ENCODE measurements around the gene RFT1. TPM values are rescaled to one million over a fixed set of nuclear protein-coding genes. Genes with fewer than 3 reads are reported as not detected.

RFT1 gene
- total RNA-seq, 3 donors from 2014 or later: 14.7 to 18.7 (median 15.2) TPM

- H3K4me1 ChIP-seq (ENCODE audit: low read depth): no peaks in the 10 kb centered on the region
- H3K4me3 ChIP-seq: no peak overlapping the region
- H3K36me3 ChIP-seq (ENCODE audit: low read depth): no peaks in the 10 kb centered on the region
- ATAC-seq: no peak
- DNase-seq: no peak
- no peak for TF ChIP-seq CTCF (IDR thresholded peaks at IDR 0.05)
- intact Hi-C loops (cut with DNase I, micrococcal nuclease): no loop called here
- H3K9me3 ChIP-seq: no peaks in the 10 kb centered on the region
Observed at GRCh38 chr3:53079791-53080555, 50.3 kb downstream of the RFT1 start.

GRCh38 chr3:53079147-53079546, 51.1 kb downstream of the RFT1 start:
- H3K9me3 ChIP-seq: no peaks in the 10 kb centered on the region
- H3K4me1 ChIP-seq (ENCODE audit: low read depth): no peaks in the 10 kb centered on the region
- no peak overlapping the region for H3K4me3 ChIP-seq
- no peaks in the 10 kb centered on the region for H3K36me3 ChIP-seq (ENCODE audit: low read depth)
- intact Hi-C loops (cut with DNase I, micrococcal nuclease): no loop called here
- ATAC-seq (no peak), DNase-seq (no peak)
- TF ChIP-seq CTCF (IDR thresholded peaks at IDR 0.05): no peak

GRCh38 chr3:53078656-53079055, 51.6 kb downstream of the RFT1 start:
- intact Hi-C loops (cut with DNase I, micrococcal nuclease): no loop called here
- no peak for DNase-seq
- no peaks in the 10 kb centered on the region for H3K36me3 ChIP-seq (ENCODE audit: low read depth)
- peaks cover under 1% of the 10 kb centered on the region for H3K4me1 ChIP-seq (ENCODE audit: low read depth)
- no peak for TF ChIP-seq CTCF (IDR thresholded peaks at IDR 0.05)
- no peak overlapping the region for H3K4me3 ChIP-seq
- no peak for ATAC-seq
- H3K9me3 ChIP-seq: no peaks in the 10 kb centered on the region

GRCh38 chr3:53077476-53078220, 52.6 kb downstream of the RFT1 start:
- intact Hi-C loops (cut with DNase I, micrococcal nuclease): no loop called here
- no peak overlapping the region for H3K4me3 ChIP-seq
- peaks cover 5% of the 10 kb centered on the region for H3K4me1 ChIP-seq (ENCODE audit: low read depth)
- no peak for TF ChIP-seq CTCF (IDR thresholded peaks at IDR 0.05)
- no peaks in the 10 kb centered on the region for H3K36me3 ChIP-seq (ENCODE audit: low read depth)
- H3K9me3 ChIP-seq: no peaks in the 10 kb centered on the region
- ATAC-seq (no peak), DNase-seq (no peak)

GRCh38 chr3:53075743-53076140, 54.5 kb downstream of the RFT1 start:
- no peaks in the 10 kb centered on the region for H3K36me3 ChIP-seq (ENCODE audit: low read depth)
- H3K4me1 ChIP-seq (ENCODE audit: low read depth): peaks cover 13% of the 10 kb centered on the region
- no peak for TF ChIP-seq CTCF (IDR thresholded peaks at IDR 0.05)
- no peak overlapping the region for H3K4me3 ChIP-seq
- ATAC-seq: no peak
- no peak for DNase-seq
- intact Hi-C loops (cut with DNase I, micrococcal nuclease): no loop called here
- no peaks in the 10 kb centered on the region for H3K9me3 ChIP-seq
